ENCODE results near the gene SHD. TPM values are rescaled to one million over a fixed set of nuclear protein-coding genes. Genes with fewer than 3 reads are reported as not detected.
"Not testable (repeated sequence)": the region's sequence is repeated elsewhere in the genome, so short reads cannot be mapped to it uniquely, and the experiment has no call there.

The SHD gene
- total RNA-seq, 1 experiment from 2014 or later, result 0.11 TPM

DNA sequence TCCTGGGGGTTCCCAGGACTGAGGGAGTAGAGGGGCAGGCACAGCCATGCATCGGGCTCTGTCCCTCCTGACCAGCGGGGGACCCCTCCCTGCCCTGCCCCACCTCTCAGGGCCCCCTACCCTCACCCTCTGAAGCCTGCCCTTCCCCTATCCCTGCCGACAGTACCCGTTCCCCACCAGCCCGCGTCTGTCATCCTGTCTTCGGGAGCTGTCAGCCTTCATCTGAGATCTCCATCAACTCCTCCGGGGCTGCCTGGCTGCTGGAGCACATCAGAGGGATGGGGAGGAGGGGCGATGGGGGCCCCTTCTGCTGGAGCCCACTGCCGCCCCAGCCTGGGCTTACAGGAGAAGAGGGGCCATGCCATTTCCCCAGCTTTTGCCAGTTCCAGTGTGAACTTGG lies 6.2 kb upstream of the SHD start:
- Histone ChIP-seq H3K36me3 (ENCODE audit: low read depth, low read length) (peaks cover 2% of the 10 kb centered on the region; the same call in 1 of the 2 replicates), H3K4me3 (ENCODE audit: low read length) (no peak overlapping the region), H3K4me2 (ENCODE audit: low read length) (no peak overlapping the region), H3K9me2 (replicated peaks; ENCODE audit: low read length) (no peaks in the 10 kb centered on the region), H3K9me3 (ENCODE audit: low read length) (no peaks in the 10 kb centered on the region), H3F3A (ENCODE audit: low read length, unreplicated experiment) (no peaks in the 10 kb centered on the region), H2AFZ (ENCODE audit: low read length) (no peak overlapping the region), H3K27ac (ENCODE audit: low read length) (no peak overlapping the region), H3K9ac (ENCODE audit: low read length) (no peak overlapping the region), H4K20me1 (ENCODE audit: low read length) (no peaks in the 10 kb centered on the region), H3K27me3 (ENCODE audit: low read length) (no peaks in the 10 kb centered on the region), H3K79me2 (ENCODE audit: low read length) (no peaks in the 10 kb centered on the region), H3K4me1 (ENCODE audit: insufficient read depth, low read length) (no peaks in the 10 kb centered on the region)
- BruUV-seq (replicated peaks), result no TSS peak
- ATAC-seq (no peak), DNase-seq (no peak)
- intact Hi-C loops (cut with micrococcal nuclease), result no loop called here
- TF ChIP-seq CTCF (conservative IDR thresholded peaks at IDR 0.05; ENCODE audit: low read depth, low read length) (no peak), EZH2phosphoT487 (IDR thresholded peaks at IDR 0.05; ENCODE audit: borderline replicate concordance, low read length) (no peak), EZH2 (IDR thresholded peaks at IDR 0.05; ENCODE audit: low read length, unreplicated experiment) (no peak)
- POLR2A ChIA-PET (ENCODE audit: unreplicated experiment), result no interaction called here
- CTCF ChIA-PET, result no interaction called here

DNA sequence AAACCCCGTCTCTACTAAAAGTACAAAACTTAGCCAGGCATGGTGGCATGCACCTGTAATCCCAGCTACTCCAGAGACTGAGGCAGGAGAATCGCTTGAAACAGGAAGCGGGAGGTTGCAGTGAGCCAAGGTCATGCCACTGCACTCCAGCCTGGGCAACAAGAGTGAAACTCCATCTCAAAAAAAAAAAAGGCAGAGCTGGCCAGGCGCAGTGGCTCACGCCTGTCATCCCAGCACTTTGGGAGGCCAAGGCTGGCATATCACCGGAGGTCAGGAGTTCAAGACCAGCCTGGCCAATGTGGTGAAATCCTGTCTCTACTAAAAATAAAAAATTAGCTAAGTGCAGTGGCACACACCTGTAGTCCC lies 4.8 kb upstream of the SHD start:
- H3K9ac ChIP-seq (ENCODE audit: low read length); H3K36me3 ChIP-seq (ENCODE audit: low read depth, low read length); H3K4me2 ChIP-seq (ENCODE audit: low read length); H3K9me2 ChIP-seq (replicated peaks; ENCODE audit: low read length); H3K27me3 ChIP-seq (ENCODE audit: low read length); POLR2A ChIA-PET (ENCODE audit: unreplicated experiment); H3F3A ChIP-seq (ENCODE audit: low read length, unreplicated experiment); BruUV-seq (replicated peaks); intact Hi-C loops (cut with micrococcal nuclease); H4K20me1 ChIP-seq (ENCODE audit: low read length); CTCF ChIA-PET; H2AFZ ChIP-seq (ENCODE audit: low read length); ATAC-seq; H3K4me1 ChIP-seq (ENCODE audit: insufficient read depth, low read length); H3K9me3 ChIP-seq (ENCODE audit: low read length); H3K79me2 ChIP-seq (ENCODE audit: low read length); H3K4me3 ChIP-seq (ENCODE audit: low read length); H3K27ac ChIP-seq (ENCODE audit: low read length); DNase-seq: not testable (repeated sequence)

- H3K36me3 ChIP-seq (ENCODE audit: low read depth, low read length), result no peaks in the 10 kb centered on the region
- ATAC-seq (no peak), DNase-seq (no peak)
- peaks cover 9% of the 10 kb centered on the region for H3K27me3 ChIP-seq (ENCODE audit: low read length)
- no peak overlapping the region for H3K4me2 ChIP-seq (ENCODE audit: low read length)
- H3F3A ChIP-seq (ENCODE audit: low read length, unreplicated experiment), result no peaks in the 10 kb centered on the region
- no peak overlapping the region for H3K27ac ChIP-seq (ENCODE audit: low read length)
- H3K79me2 ChIP-seq (ENCODE audit: low read length), result no peaks in the 10 kb centered on the region
- H3K9ac ChIP-seq (ENCODE audit: low read length), result no peak overlapping the region
- CTCF ChIA-PET, result interaction anchor here (0.6 kb wide), 1 partner anchor 289 kb away, joined by 21 read pairs; no protein-coding TSS in a partner anchor
- TF ChIP-seq EZH2 (IDR thresholded peaks at IDR 0.05; ENCODE audit: low read length, unreplicated experiment), result no peak
- TF ChIP-seq CTCF (conservative IDR thresholded peaks at IDR 0.05; ENCODE audit: low read depth, low read length), result no peak
- TF ChIP-seq EZH2phosphoT487 (IDR thresholded peaks at IDR 0.05; ENCODE audit: borderline replicate concordance, low read length), result no peak
- no peaks in the 10 kb centered on the region for H3K4me1 ChIP-seq (ENCODE audit: insufficient read depth, low read length)
- no peak overlapping the region for H3K4me3 ChIP-seq (ENCODE audit: low read length)
- H3K9me2 ChIP-seq (replicated peaks; ENCODE audit: low read length), result no peaks in the 10 kb centered on the region
- H2AFZ ChIP-seq (ENCODE audit: low read length), result no peak overlapping the region
- H4K20me1 ChIP-seq (ENCODE audit: low read length), result no peaks in the 10 kb centered on the region
- POLR2A ChIA-PET (ENCODE audit: unreplicated experiment), result no interaction called here
- no TSS peak for BruUV-seq (replicated peaks)
- intact Hi-C loops (cut with micrococcal nuclease), result no loop called here
- H3K9me3 ChIP-seq (ENCODE audit: low read length), result no peaks in the 10 kb centered on the region
Measured at GRCh38 chr19:4277191-4277696, 1.8 kb upstream of the SHD start.
